Endothelial cell of umbilical vein (primary cell): ENCODE data around the gene TWIST2.

Experiments used
- CTCF ChIP-seq, 2 donors: IDR thresholded peaks; 1 replicate in 1 of 2; 2 replicates in 1 of 2; pipeline ENCODE4 v1.5.1; 2011; ENCODE audit warnings: low read length in 2 of 2, mild to moderate bottlenecking in 2 of 2, moderate library complexity in 2 of 2, control low read depth in 1 of 2, inconsistent platforms in 1 of 2, low read depth in 1 of 2; ENCODE audit not compliant: insufficient read depth in 1 of 2; ENCODE audit errors: extremely low read depth in 1 of 2
- EZH2 ChIP-seq: IDR thresholded peaks from 2 replicates; pipeline ENCODE4 v1.6.1; 2012; ENCODE audit warnings: borderline replicate concordance, low read depth, mild to moderate bottlenecking, moderate library complexity, low read length, inconsistent platforms; ENCODE audit not compliant: severe bottlenecking
- FOS ChIP-seq: IDR thresholded peaks from 2 replicates; pipeline ENCODE4 v1.6.1; 2011; ENCODE audit warnings: mild to moderate bottlenecking, low read length, moderate library complexity, borderline replicate concordance; ENCODE audit not compliant: insufficient read depth
- POLR2A ChIP-seq: IDR thresholded peaks from 2 replicates; pipeline ENCODE4 v1.6.1; 2012; ENCODE audit warnings: low read depth, mild to moderate bottlenecking, control low read depth, low read length
- POLR2AphosphoS5 ChIP-seq: IDR thresholded peaks from 2 replicates; pipeline ENCODE4 v1.6.1; 2012; ENCODE audit warnings: low read depth, mild to moderate bottlenecking, control low read depth, low read length, moderate library complexity; ENCODE audit not compliant: insufficient read depth

- TF ChIP-seq CTCF (IDR thresholded peaks at IDR 0.05; ENCODE audit: extremely low read depth in 1 of 2, insufficient read depth in 1 of 2, low read depth in 1 of 2, low read length in 2 of 2) (no peak), POLR2AphosphoS5 (no peak), POLR2A (no peak), FOS (no peak), EZH2 (no peak)
Observed at GRCh38 chr2:238811293-238811692, 36.6 kb upstream of the TWIST2 start.
